IMR-90 (cell line): Measurements from ENCODE around the gene FNDC3A. TPM values are rescaled to one million over a fixed set of nuclear protein-coding genes. Genes with fewer than 3 reads are reported as not detected.

Source experiments
- ATAC-seq: fragments of 200-7000 bp; cut with Tn5 transposase; 2 replicates; pipeline ENCODE4 v1.9.1; 2020; ENCODE audit warnings: low read depth, mild to moderate bottlenecking, moderate library complexity
- BruUV-seq: library from RNA; stranded (reverse); fragments of 400-500 nt; replicated peaks from 2 replicates; lab custom pipeline; 2021; lab: Mats Ljungman, UMichigan
- CTCF ChIA-PET: fragments of 300-600 bp; formaldehyde crosslinking; extraction: SDS; loops from one replicate; lab custom pipeline; 2021; ENCODE audit warnings: antibody characterized with exemption; lab: Yijun Ruan, JAX
- POLR2A ChIA-PET: fragments of 300-600 bp; sonication (Branson Sonifier 250); formaldehyde crosslinking; loops from one replicate; lab custom pipeline; 2022; ENCODE audit warnings: antibody characterized with exemption; ENCODE audit not compliant: unreplicated experiment; lab: Charles Lee
- DNase-seq: peaks from one replicate; pipeline ENCODE4 v3.0.0; 2013
- H2AFZ ChIP-seq: replicated peaks from 2 replicates; pipeline ENCODE3; 2013; ENCODE audit warnings: low read length, mild to moderate bottlenecking; ENCODE audit not compliant: poor library complexity
- H2AK5ac ChIP-seq: 2 replicates; pipeline ENCODE4 v1.6.1; 2013; ENCODE audit warnings: low read depth, low read length, inconsistent platforms
- H2AK9ac ChIP-seq: replicated peaks from 2 replicates; pipeline ENCODE3; 2013; ENCODE audit warnings: mild to moderate bottlenecking, low read depth, low read length, moderate library complexity; ENCODE audit not compliant: poor library complexity
- H2BK120ac ChIP-seq: 2 replicates; pipeline ENCODE4 v1.6.1; 2013; ENCODE audit warnings: low read depth, low read length, inconsistent platforms
- H2BK15ac ChIP-seq: 3 replicates; pipeline ENCODE4 v1.6.1; 2013; ENCODE audit warnings: low read depth, low read length, inconsistent platforms
- H2BK20ac ChIP-seq: 2 replicates; pipeline ENCODE4 v1.6.1; 2013; ENCODE audit warnings: low read depth, mild to moderate bottlenecking, inconsistent platforms, low read length, moderate library complexity
- H2BK5ac ChIP-seq: 2 replicates; pipeline ENCODE4 v1.6.1; 2013; ENCODE audit warnings: mild to moderate bottlenecking, low read depth, low read length, inconsistent platforms; ENCODE audit not compliant: poor library complexity, severe bottlenecking
- H3K14ac ChIP-seq: replicated peaks from 2 replicates; pipeline ENCODE4 v1.6.1; 2013; ENCODE audit warnings: low read depth, low read length, inconsistent platforms
- H3K18ac ChIP-seq: 2 replicates; pipeline ENCODE4 v1.6.1; 2013; ENCODE audit warnings: low read depth, low read length, control low read depth
- H3K23ac ChIP-seq: 2 replicates; pipeline ENCODE4 v1.6.1; 2013; ENCODE audit warnings: low read depth, low read length, inconsistent platforms
- H3K27ac ChIP-seq: 2 replicates; pipeline ENCODE4 v1.5.1; 2013; ENCODE audit warnings: mild to moderate bottlenecking, control low read depth, low read length; ENCODE audit not compliant: insufficient read depth
- H3K27me3 ChIP-seq: 2 replicates; pipeline ENCODE4 v1.6.1; 2013; ENCODE audit warnings: low read length; ENCODE audit not compliant: control insufficient read depth, insufficient read depth
- H3K36me3 ChIP-seq: 2 replicates; pipeline ENCODE4 v1.6.1; 2013; ENCODE audit warnings: low read length, mixed read lengths; ENCODE audit not compliant: control insufficient read depth, insufficient read depth
- H3K4ac ChIP-seq: 2 replicates; pipeline ENCODE4 v1.6.1; 2013; ENCODE audit warnings: low read depth, low read length, inconsistent platforms
- H3K4me1 ChIP-seq: 2 replicates; pipeline ENCODE4 v1.6.1; 2013; ENCODE audit warnings: low read length, mixed read lengths; ENCODE audit not compliant: control insufficient read depth, insufficient read depth
- H3K4me2 ChIP-seq: 2 replicates; pipeline ENCODE4 v1.6.1; 2013; ENCODE audit warnings: low read depth, mild to moderate bottlenecking, control low read depth, low read length, moderate library complexity
- H3K4me3 ChIP-seq: 2 replicates; pipeline ENCODE4 v1.5.1; 2013; ENCODE audit warnings: low read depth, mild to moderate bottlenecking, control low read depth, low read length, moderate library complexity; ENCODE audit not compliant: insufficient read depth
- H3K56ac ChIP-seq: 2 replicates; pipeline ENCODE4 v1.6.1; 2013; ENCODE audit warnings: low read length, inconsistent platforms; ENCODE audit not compliant: insufficient read depth; ENCODE audit errors: extremely low read depth
- H3K79me1 ChIP-seq, 2 experiments: 2 replicates each; pipeline ENCODE4 v1.6.1; 2013; ENCODE audit warnings: low read length in 2 of 2, inconsistent platforms in 1 of 2, low read depth in 1 of 2
- H3K9ac ChIP-seq: 2 replicates; pipeline ENCODE4 v1.6.1; 2013; ENCODE audit warnings: low read depth, low read length, control low read depth
- H3K9me1 ChIP-seq: 2 replicates; pipeline ENCODE4 v1.6.1; 2013; ENCODE audit warnings: low read length, inconsistent platforms; ENCODE audit not compliant: insufficient read depth
- H3K9me3 ChIP-seq: 2 replicates; pipeline ENCODE4 v1.6.1; 2013; ENCODE audit warnings: low read length; ENCODE audit not compliant: control insufficient read depth, insufficient read depth
- H4K20me1 ChIP-seq: 2 replicates; pipeline ENCODE4 v1.6.1; 2013; ENCODE audit warnings: low read length, inconsistent platforms; ENCODE audit not compliant: insufficient read depth
- H4K5ac ChIP-seq: 2 replicates; pipeline ENCODE4 v1.6.1; 2013; ENCODE audit warnings: mild to moderate bottlenecking, low read depth, low read length, control low read depth
- H4K8ac ChIP-seq, 2 experiments: 2 replicates each; pipeline ENCODE4 v1.6.1; 2013; ENCODE audit warnings: low read depth in 2 of 2, low read length in 2 of 2, control low read depth in 1 of 2, inconsistent platforms in 1 of 2
- H4K91ac ChIP-seq: 2 replicates; pipeline ENCODE4 v1.6.1; 2013; ENCODE audit warnings: low read depth, low read length, inconsistent platforms; ENCODE audit not compliant: insufficient read depth
- BHLHE40 ChIP-seq: fragments of 150-350 bp; IDR thresholded peaks from 2 replicates; pipeline ENCODE4 v1.6.1; 2016; ENCODE audit warnings: mild to moderate bottlenecking, low read depth, low read length
- CEBPB ChIP-seq: IDR thresholded peaks from 2 replicates; pipeline ENCODE4 v1.6.1; 2012; ENCODE audit warnings: low read depth, low read length, improper control_type of control experiment
- CHD1 ChIP-seq: IDR thresholded peaks from 2 replicates; pipeline ENCODE4 v1.6.1; 2012; ENCODE audit warnings: low read depth, low read length, improper control_type of control experiment
- CTCF ChIP-seq: conservative IDR thresholded peaks from 2 replicates; pipeline ENCODE4 v1.5.1; 2012; ENCODE audit warnings: mild to moderate bottlenecking, low read depth, low read length, improper control_type of control experiment
- MAFK ChIP-seq: IDR thresholded peaks from 2 replicates; pipeline ENCODE4 v1.6.1; 2012; ENCODE audit warnings: low read depth, low read length, improper control_type of control experiment
- MAZ ChIP-seq: IDR thresholded peaks from 2 replicates; pipeline ENCODE4 v1.6.1; 2012; ENCODE audit warnings: low read depth, mild to moderate bottlenecking, low read length, improper control_type of control experiment, moderate library complexity, borderline replicate concordance
- MXI1 ChIP-seq: IDR thresholded peaks from 2 replicates; pipeline ENCODE4 v1.6.1; 2012; ENCODE audit warnings: low read depth, mild to moderate bottlenecking, low read length, moderate library complexity, borderline replicate concordance
- NFE2L2 ChIP-seq: fragments of 150-350 bp; IDR thresholded peaks from 2 replicates; pipeline ENCODE4 v1.6.1; 2016; ENCODE audit warnings: low read depth, mild to moderate bottlenecking, low read length
- SMC3 ChIP-seq: fragments of 150-350 bp; IDR thresholded peaks from 2 replicates; pipeline ENCODE4 v1.6.1; 2016; ENCODE audit warnings: low read depth, mild to moderate bottlenecking, antibody characterized with exemption, low read length, moderate library complexity
- WGBS, 2 experiments: methylation state at CpG; one replicate each; pipeline versions ENCODE4 v1.1.5 to v1.1.7; 2013; ENCODE audit warnings: missing lambda C conversion rate in 2 of 2; ENCODE audit not compliant: insufficient read length in 1 of 2; ENCODE audit errors: extremely low coverage in 2 of 2; 5-methylcytosine and 5-hydroxymethylcytosine counted together
- dilution Hi-C: fragments of 300-500 bp; cut with HindIII; formaldehyde crosslinking; loops from one replicate; pipeline ENCODE4 v1.14.3; 2018; ENCODE audit warnings: low sequenced_read_pairs; ENCODE audit not compliant: unreplicated experiment
- in situ Hi-C: fragments of 300-500 bp; cut with MboI; formaldehyde crosslinking; loops from 3 replicates; pipeline ENCODE4 v1.14.3; 2019; ENCODE audit warnings: low sequenced_read_pairs, inconsistent platforms, mixed read lengths
- intact Hi-C: fragments of 100-400 bp; cut with micrococcal nuclease; formaldehyde crosslinking; loops from 2 replicates; pipeline ENCODE4 v1.10.0; 2022
- polyA plus RNA-seq, 3 experiments: library from polyadenylated mRNA; depleted of rRNA; stranded (reverse); fragments of >200 nt; gene quantifications; 2 replicates each; pipeline ENCODE4 v1.2.3, GENCODE V29; 2012; ENCODE audit warnings: low replicate concordance in 1 of 3
- total RNA-seq: library from RNA; depleted of rRNA; stranded (reverse); fragments of >200 nt; gene quantifications from 2 replicates; pipeline ENCODE4 v1.2.3, GENCODE V29; 2012

Gene FNDC3A
- total and polyA plus RNA-seq, 2 of the 4 experiments (the other 2 are of a cell fraction): 29.2 to 60.4 TPM

GRCh38 chr13:49248622-49249002 is 272.9 kb downstream of the FNDC3A start:
- no peaks in the 10 kb centered on the region for H3K4me1 ChIP-seq
- H4K20me1 ChIP-seq: no peaks in the 10 kb centered on the region
- no peak overlapping the region for H2AK5ac ChIP-seq
- ATAC-seq (no peak; the same call in 1 of the 2 replicates), DNase-seq (peak; percentile 4)
- dilution Hi-C loops (no loop called here), intact Hi-C loops (no loop called here), in situ Hi-C loops (no loop called here)
- peak overlapping the region; percentile 82 for H3K23ac ChIP-seq
- H3K36me3 ChIP-seq: no peaks in the 10 kb centered on the region; the same call in 1 of the 2 replicates
- H3K9me3 ChIP-seq: no peaks in the 10 kb centered on the region
- no peak for TF ChIP-seq CHD1
- TF ChIP-seq SMC3: no peak
- no peak for TF ChIP-seq MAZ
- TF ChIP-seq MXI1: no peak
- TF ChIP-seq MAFK: no peak
- TF ChIP-seq BHLHE40: no peak
- TF ChIP-seq CEBPB: peak; percentile 57
- TF ChIP-seq NFE2L2: no peak
- TF ChIP-seq CTCF: 0 out of 2 replicates have a peak, but pooled peaks have one; percentile 19
- peaks cover 19 to 28% of the 10 kb centered on the region in 2 experiments for H3K79me1 ChIP-seq
- H3K18ac ChIP-seq: no peak overlapping the region
- no peak overlapping the region for H2BK5ac ChIP-seq
- H3K4ac ChIP-seq: 0 out of 2 replicates have a peak overlapping the region, but pooled peaks have one; percentile 1
- H3K9ac ChIP-seq: peak overlapping the region; percentile 80
- no peak overlapping the region for H2BK20ac ChIP-seq
- peak overlapping the region; percentile 13; the same call in 1 of the 2 replicates for H3K14ac ChIP-seq
- no CpG with 5 or more reads among the region's 6 CpGs for WGBS, 2 experiments
- H3K4me3 ChIP-seq: peak overlapping the region; percentile 60
- H4K8ac ChIP-seq: peak overlapping the region; percentile 58 to 96; a peak in 2 of 4 replicates
- H2AFZ ChIP-seq: peak overlapping the region; percentile 96
- H2BK15ac ChIP-seq: no peak overlapping the region
- no peak overlapping the region for H2AK9ac ChIP-seq
- ChIA-PET POLR2A (interaction anchor here (0.5 to 0.8 kb wide), 2 partner anchors 9 to 313 kb away, joined by 3 read pairs; no protein-coding TSS in a partner anchor), CTCF (interaction anchor here (0.6 to 1.7 kb wide), 6 partner anchors 9 to 191 kb away, joined by 3 to 7 read pairs (median 4); no protein-coding TSS in a partner anchor)
- BruUV-seq: no TSS peak
- no peak overlapping the region for H4K91ac ChIP-seq
- H2BK120ac ChIP-seq: no peak overlapping the region
- H4K5ac ChIP-seq: peak overlapping the region; percentile 12; the same call in 1 of the 2 replicates
- peak overlapping the region; percentile 27; the same call in 1 of the 2 replicates for H3K56ac ChIP-seq
- no peaks in the 10 kb centered on the region for H3K27me3 ChIP-seq
- H3K9me1 ChIP-seq: peaks cover 6% of the 10 kb centered on the region; the same call in 1 of the 2 replicates
- peak overlapping the region; percentile 55 for H3K27ac ChIP-seq
- peak overlapping the region; percentile 95 for H3K4me2 ChIP-seq
